ENCODE data around the gene SPATA31C2.
"Not testable (repeated sequence)": the region's sequence is repeated elsewhere in the genome, so short reads cannot be mapped to it uniquely, and the experiment has no call there.

SPATA31C2 gene

GRCh38 chr9:88166660-88167059 is 28.4 kb upstream of the SPATA31C2 start:
- no peaks in the 10 kb centered on the region for H3K4me1 ChIP-seq (ENCODE audit: insufficient read depth, low read length)
- no peaks in the 10 kb centered on the region for H3K36me3 ChIP-seq (ENCODE audit: insufficient read depth, low read length)
- H3K9ac ChIP-seq (ENCODE audit: low read depth, low read length) = no peak overlapping the region
- H3K9me3 ChIP-seq (ENCODE audit: control insufficient read depth, insufficient read depth, low read length) = peaks cover 4% of the 10 kb centered on the region; the same call in 1 of the 2 replicates

- H3K9ac ChIP-seq (ENCODE audit: low read depth, low read length) = no peak overlapping the region
- H3K4me1 ChIP-seq (ENCODE audit: insufficient read depth, low read length) = no peaks in the 10 kb centered on the region
- H3K9me3 ChIP-seq (ENCODE audit: control insufficient read depth, insufficient read depth, low read length) = peaks cover 4% of the 10 kb centered on the region; the same call in 1 of the 2 replicates
- no peaks in the 10 kb centered on the region for H3K36me3 ChIP-seq (ENCODE audit: insufficient read depth, low read length)
Measured at GRCh38 chr9:88164850-88165249, 26.6 kb upstream of the SPATA31C2 start.

DNA sequence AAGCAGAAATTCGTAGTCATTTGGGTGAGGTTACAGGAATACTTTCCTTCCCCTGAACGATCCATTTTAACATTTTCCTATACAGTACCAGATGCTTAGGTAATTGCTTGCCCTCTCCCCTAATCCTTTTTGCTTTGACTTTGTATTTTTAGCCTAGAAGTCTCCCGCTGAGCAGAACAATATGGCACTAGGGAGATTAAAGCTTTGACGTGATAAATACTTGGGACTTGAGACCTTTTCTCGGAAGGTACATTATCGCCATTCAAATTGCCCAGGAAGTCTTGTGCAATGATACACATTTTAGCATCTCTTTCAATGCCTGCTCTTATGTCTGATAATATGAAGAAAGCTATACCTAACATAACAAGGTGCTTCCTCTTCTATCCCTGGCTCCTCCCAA is 22.9 kb upstream of the SPATA31C2 start:
- no peaks in the 10 kb centered on the region; the same call in 1 of the 2 replicates for H3K9me3 ChIP-seq (ENCODE audit: control insufficient read depth, insufficient read depth, low read length)
- no peaks in the 10 kb centered on the region for H3K4me1 ChIP-seq (ENCODE audit: insufficient read depth, low read length)
- H3K9ac ChIP-seq (ENCODE audit: low read depth, low read length) = no peak overlapping the region
- no peaks in the 10 kb centered on the region for H3K36me3 ChIP-seq (ENCODE audit: insufficient read depth, low read length)

DNA sequence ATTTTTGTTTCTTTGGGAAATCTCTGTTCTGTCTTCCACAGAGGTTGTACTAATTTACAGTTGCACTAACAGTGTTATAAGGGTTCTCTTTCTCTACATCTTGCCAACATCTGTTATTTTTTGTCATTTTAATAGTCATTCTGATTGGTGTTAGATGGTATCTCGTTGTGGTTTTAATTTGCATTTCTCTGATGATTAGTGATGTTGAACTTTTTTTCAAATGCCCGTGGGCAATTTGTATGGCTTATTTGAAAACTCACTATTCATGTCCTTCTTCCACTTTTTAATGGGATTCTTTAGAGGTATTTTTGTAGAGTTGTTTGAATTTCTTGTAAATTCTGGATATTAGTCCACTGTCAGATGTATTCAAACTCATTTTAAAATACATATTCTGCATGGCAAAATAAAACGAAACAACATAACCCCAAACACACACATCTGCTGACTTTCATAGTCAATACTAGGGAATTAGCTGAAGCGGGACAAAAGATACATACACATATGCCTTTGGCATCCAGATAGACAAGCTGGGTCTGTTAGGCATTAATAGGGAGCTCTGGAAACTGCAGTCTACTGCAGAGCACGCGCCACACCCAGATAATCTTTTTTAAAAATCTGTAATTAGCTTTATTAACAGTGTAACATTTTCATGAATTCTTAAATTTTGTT is 5.8 kb upstream of the SPATA31C2 start:
- no peaks in the 10 kb centered on the region for H3K4me1 ChIP-seq (ENCODE audit: insufficient read depth, low read length)
- no peak overlapping the region for H3K9ac ChIP-seq (ENCODE audit: low read depth, low read length)
- no peaks in the 10 kb centered on the region for H3K9me3 ChIP-seq (ENCODE audit: control insufficient read depth, insufficient read depth, low read length)
- no peaks in the 10 kb centered on the region for H3K36me3 ChIP-seq (ENCODE audit: insufficient read depth, low read length)

DNA sequence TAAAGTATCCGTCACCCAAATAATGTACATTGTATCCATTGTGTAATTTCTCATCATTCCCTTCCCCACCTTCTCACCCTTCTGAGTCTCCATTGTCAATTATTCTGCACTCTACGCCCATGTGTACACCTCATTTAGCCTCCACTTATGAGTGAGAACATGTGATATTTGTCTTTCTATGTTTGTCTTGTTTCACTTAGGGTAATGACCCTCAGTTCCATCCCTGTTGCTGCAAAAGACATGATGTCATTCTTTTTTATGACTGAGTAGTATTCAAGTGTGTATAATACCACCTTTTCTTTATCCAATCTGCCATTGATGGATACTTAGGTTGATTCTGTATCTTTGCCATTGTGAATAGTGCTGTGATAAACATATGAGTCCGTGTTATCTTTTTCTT is 4.9 kb upstream of the SPATA31C2 start:
- no peak overlapping the region for H3K9ac ChIP-seq (ENCODE audit: low read depth, low read length)
- H3K9me3 ChIP-seq (ENCODE audit: control insufficient read depth, insufficient read depth, low read length) = no peaks in the 10 kb centered on the region
- H3K4me1 ChIP-seq (ENCODE audit: insufficient read depth, low read length) = no peaks in the 10 kb centered on the region
- no peaks in the 10 kb centered on the region for H3K36me3 ChIP-seq (ENCODE audit: insufficient read depth, low read length)

DNA sequence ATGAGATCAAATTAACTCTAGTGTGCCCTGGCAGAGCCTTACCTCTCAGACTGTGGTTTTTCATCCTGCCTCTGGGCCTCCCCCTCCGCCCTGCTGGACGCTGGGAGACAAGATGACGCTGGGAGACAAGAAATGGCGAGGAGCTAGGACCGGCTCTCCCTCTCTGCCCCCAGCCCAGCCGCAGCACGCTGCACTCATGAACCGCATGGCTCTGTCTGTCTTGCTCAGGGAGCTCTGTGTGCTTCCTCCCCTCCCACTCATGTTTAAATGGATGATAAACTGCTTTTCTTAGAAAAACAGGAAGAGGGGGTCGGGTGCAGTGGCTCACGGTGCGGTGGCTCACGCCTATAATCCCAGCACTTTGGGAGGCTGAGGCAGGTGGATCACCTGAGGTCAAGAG is 4.7 kb downstream of the SPATA31C2 start:
- H3K36me3 ChIP-seq (ENCODE audit: insufficient read depth, low read length); H3K4me1 ChIP-seq (ENCODE audit: insufficient read depth, low read length); H3K9me3 ChIP-seq (ENCODE audit: control insufficient read depth, insufficient read depth, low read length); H3K9ac ChIP-seq (ENCODE audit: low read depth, low read length): not testable (repeated sequence)

- not testable (repeated sequence) for H3K9me3 ChIP-seq (ENCODE audit: control insufficient read depth, insufficient read depth, low read length); H3K36me3 ChIP-seq (ENCODE audit: insufficient read depth, low read length); H3K4me1 ChIP-seq (ENCODE audit: insufficient read depth, low read length); H3K9ac ChIP-seq (ENCODE audit: low read depth, low read length)
Measured at GRCh38 chr9:88129556-88129955, 8.7 kb downstream of the SPATA31C2 start.

- not testable (repeated sequence) for H3K9me3 ChIP-seq (ENCODE audit: control insufficient read depth, insufficient read depth, low read length); H3K4me1 ChIP-seq (ENCODE audit: insufficient read depth, low read length); H3K9ac ChIP-seq (ENCODE audit: low read depth, low read length); H3K36me3 ChIP-seq (ENCODE audit: insufficient read depth, low read length)
Measured at GRCh38 chr9:88127700-88128300, 10.5 kb downstream of the SPATA31C2 start.

GRCh38 chr9:88123413-88123812 is 14.9 kb downstream of the SPATA31C2 start:
- H3K9ac ChIP-seq (ENCODE audit: low read depth, low read length); H3K36me3 ChIP-seq (ENCODE audit: insufficient read depth, low read length); H3K9me3 ChIP-seq (ENCODE audit: control insufficient read depth, insufficient read depth, low read length); H3K4me1 ChIP-seq (ENCODE audit: insufficient read depth, low read length): not testable (repeated sequence)

DNA sequence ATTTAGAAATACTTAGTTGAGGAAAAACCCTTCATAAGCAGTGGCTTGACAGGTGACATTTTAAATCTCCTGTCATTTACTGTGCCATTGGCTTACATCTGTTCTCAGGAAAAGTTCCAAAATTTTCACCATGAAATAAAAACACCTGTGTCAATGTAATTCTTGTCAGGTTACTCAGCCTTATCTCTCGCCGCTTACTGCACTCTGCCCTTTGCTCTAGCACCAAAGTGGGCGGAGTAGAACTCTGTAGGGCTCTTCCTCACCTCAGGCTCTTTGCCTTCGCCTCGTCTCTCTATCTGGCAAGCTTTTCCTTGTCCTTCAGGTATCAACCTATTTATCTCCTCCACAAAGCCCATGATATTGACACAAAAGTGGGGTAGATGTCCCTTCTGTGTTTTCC is 20.2 kb downstream of the SPATA31C2 start:
- H3K36me3 ChIP-seq (ENCODE audit: insufficient read depth, low read length); H3K4me1 ChIP-seq (ENCODE audit: insufficient read depth, low read length); H3K9me3 ChIP-seq (ENCODE audit: control insufficient read depth, insufficient read depth, low read length); H3K9ac ChIP-seq (ENCODE audit: low read depth, low read length): not testable (repeated sequence)

DNA sequence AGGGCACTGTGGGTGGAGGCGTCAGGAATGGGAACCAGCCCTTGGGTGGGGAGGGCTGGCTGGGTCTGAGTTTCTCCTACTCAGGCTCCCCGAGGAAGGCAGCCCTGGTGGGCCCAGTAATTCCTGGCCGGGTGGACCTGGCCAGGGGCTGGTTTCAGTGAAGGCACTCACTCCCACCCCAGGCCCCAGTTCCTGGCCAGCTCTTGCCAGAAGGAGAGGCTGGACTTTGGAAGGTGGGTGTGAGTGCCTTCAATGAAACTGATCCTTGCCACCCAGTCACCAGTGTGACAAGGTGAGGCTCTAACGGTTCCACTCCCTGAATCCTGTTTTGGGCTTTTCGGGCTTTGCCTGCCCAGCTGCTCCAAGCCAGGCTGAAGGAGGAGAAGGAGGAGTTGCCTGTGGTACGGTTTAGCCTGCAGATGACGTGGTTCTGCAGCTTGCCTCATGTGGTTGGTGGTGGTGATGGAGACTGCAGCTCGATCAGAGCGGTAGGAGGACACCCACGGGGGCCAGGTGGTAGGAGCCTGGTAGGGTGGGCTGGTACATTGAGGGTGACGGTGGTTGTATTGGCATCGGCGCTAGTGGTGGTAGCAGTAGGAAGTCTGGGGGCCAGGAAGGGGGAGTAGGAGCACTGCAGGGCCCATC is 23.2 kb downstream of the SPATA31C2 start:
- H3K9me3 ChIP-seq (ENCODE audit: control insufficient read depth, insufficient read depth, low read length); H3K36me3 ChIP-seq (ENCODE audit: insufficient read depth, low read length); H3K4me1 ChIP-seq (ENCODE audit: insufficient read depth, low read length); H3K9ac ChIP-seq (ENCODE audit: low read depth, low read length): not testable (repeated sequence)

DNA sequence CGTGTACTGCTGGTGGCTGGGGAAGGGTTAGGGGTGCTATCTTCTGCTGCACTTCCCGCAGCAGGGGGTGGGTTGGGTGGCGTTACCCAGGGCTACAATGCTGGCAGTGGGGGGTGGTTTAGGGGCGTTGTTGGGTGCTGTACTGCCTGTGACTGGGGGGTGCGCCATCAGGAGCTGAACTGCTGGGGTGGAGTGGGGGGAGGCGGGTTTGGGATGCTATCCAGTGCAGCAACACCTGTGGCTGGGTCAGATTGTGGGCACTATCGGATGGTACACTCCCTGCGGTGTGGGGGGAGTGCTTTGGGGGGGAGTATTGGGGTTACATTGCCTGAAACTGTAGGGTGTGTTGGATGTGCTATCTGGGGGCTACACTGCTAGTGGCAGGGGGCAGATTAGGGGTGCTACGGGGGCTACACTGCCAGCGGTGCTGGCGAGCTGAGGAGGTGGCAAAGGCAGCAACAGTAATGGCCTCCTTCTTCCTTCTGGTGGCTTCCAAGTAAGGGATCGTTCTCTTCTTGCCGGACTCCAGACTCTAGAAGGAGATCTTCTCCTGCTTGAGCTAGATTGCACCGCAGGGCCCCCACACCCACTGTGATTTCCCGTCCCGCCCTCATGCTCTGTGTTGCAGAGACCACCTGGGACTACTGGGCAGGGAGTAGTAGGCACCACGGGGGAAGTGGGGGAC is 23.9 kb downstream of the SPATA31C2 start:
- H3K9ac ChIP-seq (ENCODE audit: low read depth, low read length) = not testable (repeated sequence)

GRCh38 chr9:88113156-88114130 is 24.8 kb downstream of the SPATA31C2 start:
- not testable (repeated sequence) for H3K4me1 ChIP-seq (ENCODE audit: insufficient read depth, low read length); H3K9ac ChIP-seq (ENCODE audit: low read depth, low read length); H3K9me3 ChIP-seq (ENCODE audit: control insufficient read depth, insufficient read depth, low read length); H3K36me3 ChIP-seq (ENCODE audit: insufficient read depth, low read length)

More for the DNA sequence above, 23.9 kb downstream of the SPATA31C2 start:
- not testable (repeated sequence) for H3K9me3 ChIP-seq (ENCODE audit: control insufficient read depth, insufficient read depth, low read length); H3K4me1 ChIP-seq (ENCODE audit: insufficient read depth, low read length); H3K36me3 ChIP-seq (ENCODE audit: insufficient read depth, low read length)

- Histone ChIP-seq H3K9me3 (ENCODE audit: control insufficient read depth, insufficient read depth, low read length) (no peaks in the 10 kb centered on the region), H3K4me1 (ENCODE audit: insufficient read depth, low read length) (no peaks in the 10 kb centered on the region), H3K9ac (ENCODE audit: low read depth, low read length) (no peak overlapping the region), H3K36me3 (ENCODE audit: insufficient read depth, low read length) (no peaks in the 10 kb centered on the region)
Measured at GRCh38 chr9:88110026-88110425, 28.2 kb downstream of the SPATA31C2 start.

All from ES-I3 (cell line).